ENCODE results near the gene SSTR5. TPM values are rescaled to one million over a fixed set of nuclear protein-coding genes. Genes with fewer than 3 reads are reported as not detected.

Gene SSTR5
- total RNA-seq, 1 experiment from 2014 or later = not detected

DNA sequence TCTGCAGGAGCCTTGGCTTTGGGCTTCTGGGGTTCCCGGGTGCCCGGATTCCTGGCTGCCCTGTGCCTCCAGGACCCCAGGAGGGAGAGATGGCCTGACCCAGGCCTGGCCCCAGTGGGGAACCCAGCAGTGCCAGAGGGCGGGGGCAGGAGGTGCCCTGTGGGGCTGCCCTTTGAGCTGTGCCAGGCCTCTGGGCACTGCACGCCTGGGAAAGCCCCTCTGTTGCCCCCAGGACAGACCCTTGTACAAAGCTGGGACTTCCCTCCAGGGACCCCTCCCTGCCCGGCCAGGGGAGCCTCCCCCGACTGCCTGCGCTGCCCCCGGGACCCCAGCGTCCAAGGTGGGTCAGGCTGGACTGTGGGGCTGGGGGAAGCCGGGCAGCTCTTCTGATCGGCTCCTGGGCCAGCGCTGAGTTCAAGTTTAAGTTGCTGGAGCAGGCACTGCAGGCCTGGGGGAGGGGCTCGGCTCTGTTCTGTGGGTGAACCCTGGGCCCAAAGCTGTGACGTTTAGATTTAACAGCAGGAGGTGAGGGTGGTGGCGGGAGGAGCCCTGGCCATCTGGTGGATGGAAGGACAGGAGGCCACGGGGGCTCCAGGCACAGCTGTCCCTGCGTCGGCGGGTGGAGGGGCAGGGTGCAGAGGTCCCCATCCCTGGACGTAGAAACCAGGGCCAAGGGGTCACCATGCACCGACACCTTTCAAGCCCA, 51.1 kb downstream of the SSTR5 start:
- no peaks in the 10 kb centered on the region for H3K36me3 ChIP-seq

DNA sequence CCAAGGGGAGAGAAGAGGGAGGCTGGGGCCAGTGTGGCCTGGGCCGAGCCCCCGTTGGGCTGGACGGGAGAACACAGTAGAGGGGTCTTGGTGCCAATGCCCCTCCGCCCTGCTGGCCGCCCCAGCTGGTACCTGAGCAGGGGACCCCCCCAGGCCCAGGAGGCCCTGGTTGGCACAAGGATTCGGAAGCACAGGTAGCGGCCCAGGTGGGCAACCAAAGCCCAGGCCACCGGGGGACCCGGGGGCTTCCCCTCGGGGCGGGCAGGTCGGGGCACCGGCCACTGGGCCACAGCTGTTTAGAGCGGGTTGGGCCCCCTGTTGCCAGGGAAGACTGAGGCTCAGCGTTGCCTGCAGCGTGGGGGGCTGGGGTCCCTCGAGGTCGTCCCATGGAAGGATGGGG, 51.7 kb downstream of the SSTR5 start:
- Histone ChIP-seq H3K36me3 (no peaks in the 10 kb centered on the region), H3K4me1 (replicated peaks) (no peaks in the 10 kb centered on the region), H3K9me3 (replicated peaks) (no peaks in the 10 kb centered on the region), H3K4me3 (no peak overlapping the region), H3K27ac (no peak overlapping the region), H3K27me3 (replicated peaks) (peaks cover 79% of the 10 kb centered on the region)
- no peak for DNase-seq (ENCODE audit: low read depth in 1 of 2, low spot score in 2 of 2)

More for the DNA sequence above, 51.1 kb downstream of the SSTR5 start:
- Histone ChIP-seq H3K27me3 (replicated peaks) (peaks cover 85% of the 10 kb centered on the region), H3K4me3 (no peak overlapping the region), H3K4me1 (replicated peaks) (no peaks in the 10 kb centered on the region), H3K27ac (no peak overlapping the region), H3K9me3 (replicated peaks) (no peaks in the 10 kb centered on the region)
- no peak for DNase-seq (ENCODE audit: low read depth in 1 of 2, low spot score in 2 of 2)

GRCh38 chr16:1124795-1125194, 52.2 kb downstream of the SSTR5 start:
- Histone ChIP-seq H3K9me3 (replicated peaks) (no peaks in the 10 kb centered on the region), H3K27me3 (replicated peaks) (peaks cover 74% of the 10 kb centered on the region)
- DNase-seq (ENCODE audit: low read depth in 1 of 2, low spot score in 2 of 2) = no peak

GRCh38 chr16:1125471-1125870, 52.9 kb downstream of the SSTR5 start:
- Histone ChIP-seq H3K4me3 (no peak overlapping the region), H3K36me3 (no peaks in the 10 kb centered on the region), H3K4me1 (replicated peaks) (no peaks in the 10 kb centered on the region), H3K27ac (no peak overlapping the region), H3K9me3 (replicated peaks) (no peaks in the 10 kb centered on the region), H3K27me3 (replicated peaks) (peaks cover 67% of the 10 kb centered on the region)
- no peak for DNase-seq (ENCODE audit: low read depth in 1 of 2, low spot score in 2 of 2)

More at GRCh38 chr16:1124795-1125194, 52.2 kb downstream of the SSTR5 start:
- Histone ChIP-seq H3K27ac (no peak overlapping the region), H3K4me3 (no peak overlapping the region), H3K36me3 (no peaks in the 10 kb centered on the region), H3K4me1 (replicated peaks) (no peaks in the 10 kb centered on the region)

- Histone ChIP-seq H3K27ac (no peak overlapping the region), H3K4me1 (replicated peaks) (no peaks in the 10 kb centered on the region), H3K27me3 (replicated peaks) (peaks cover 61% of the 10 kb centered on the region), H3K4me3 (no peak overlapping the region), H3K36me3 (no peaks in the 10 kb centered on the region), H3K9me3 (replicated peaks) (no peaks in the 10 kb centered on the region)
- no peak for DNase-seq (ENCODE audit: low read depth in 1 of 2, low spot score in 2 of 2)
Observed at GRCh38 chr16:1126044-1126443, 53.5 kb downstream of the SSTR5 start.

- Histone ChIP-seq H3K4me1 (replicated peaks) (no peaks in the 10 kb centered on the region), H3K27ac (no peak overlapping the region), H3K4me3 (no peak overlapping the region), H3K36me3 (no peaks in the 10 kb centered on the region), H3K27me3 (replicated peaks) (peaks cover 60% of the 10 kb centered on the region), H3K9me3 (replicated peaks) (no peaks in the 10 kb centered on the region)
- no peak for DNase-seq (ENCODE audit: low read depth in 1 of 2, low spot score in 2 of 2)
Observed at GRCh38 chr16:1126586-1126985, 54.0 kb downstream of the SSTR5 start.

DNA sequence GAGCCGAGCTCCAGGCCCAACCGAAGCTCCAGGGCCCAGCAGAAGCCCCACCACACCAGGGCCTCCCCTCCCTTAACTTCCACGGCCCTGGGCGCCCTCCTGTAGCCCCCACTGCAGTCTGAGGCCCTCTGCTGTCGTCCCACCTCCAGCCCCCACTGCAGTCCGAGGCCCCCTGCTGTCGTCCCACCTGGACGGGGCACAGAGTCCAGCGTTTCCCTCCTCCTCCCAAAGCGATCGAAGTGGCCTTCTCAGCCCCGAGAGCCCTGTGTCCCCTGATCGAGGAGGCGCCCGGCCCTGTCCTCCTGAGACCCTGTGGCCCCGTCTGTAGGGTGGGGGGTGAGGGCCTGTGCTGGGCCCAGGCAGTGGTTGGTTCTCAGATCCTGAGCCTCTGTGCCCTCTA, 54.6 kb downstream of the SSTR5 start:
- H3K36me3 ChIP-seq = no peaks in the 10 kb centered on the region
- H3K27ac ChIP-seq = no peak overlapping the region
- H3K27me3 ChIP-seq (replicated peaks) = peaks cover 60% of the 10 kb centered on the region
- H3K9me3 ChIP-seq (replicated peaks) = no peaks in the 10 kb centered on the region
- H3K4me3 ChIP-seq = no peak overlapping the region
- no peak for DNase-seq (ENCODE audit: low read depth in 1 of 2, low spot score in 2 of 2)
- no peaks in the 10 kb centered on the region for H3K4me1 ChIP-seq (replicated peaks)

DNA sequence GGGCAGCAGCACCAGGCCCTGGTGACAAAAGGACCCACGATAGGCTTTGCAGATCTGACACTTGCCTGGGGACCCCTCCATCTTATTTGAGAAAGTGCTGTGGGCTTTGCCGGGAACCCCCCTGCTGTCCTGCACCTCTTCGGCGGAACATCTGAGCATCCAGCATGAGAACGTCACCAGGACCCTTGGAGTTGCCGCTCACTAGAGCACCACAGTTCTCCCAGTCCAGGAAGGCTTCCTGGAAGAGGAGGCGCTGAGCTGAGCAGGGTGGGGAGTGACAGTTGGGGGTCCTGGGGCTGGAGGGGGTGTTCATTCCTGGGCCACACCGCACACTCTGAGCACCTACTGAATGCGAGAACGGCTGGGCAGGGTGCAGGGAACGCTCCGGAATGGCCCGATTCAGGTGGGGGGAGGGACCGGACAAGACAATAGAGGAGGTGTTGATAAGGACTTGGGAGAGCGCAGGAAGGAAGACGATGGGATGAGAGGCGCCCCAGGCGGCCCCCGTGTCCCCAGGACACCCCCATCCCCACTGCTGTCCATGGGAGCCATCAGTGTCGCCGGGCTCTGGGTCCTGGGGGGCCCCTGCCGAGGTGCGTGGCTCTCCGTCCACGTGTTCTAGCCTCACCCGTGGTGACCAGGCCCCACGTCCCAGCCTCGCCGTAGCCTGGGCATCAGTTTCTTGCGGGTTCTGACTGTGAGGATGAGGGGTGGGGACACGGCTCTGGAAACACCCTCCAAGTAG, 55.6 kb downstream of the SSTR5 start:
- Histone ChIP-seq H3K4me1 (replicated peaks) (no peaks in the 10 kb centered on the region), H3K27ac (no peak overlapping the region), H3K27me3 (replicated peaks) (peaks cover 53% of the 10 kb centered on the region), H3K9me3 (replicated peaks) (no peaks in the 10 kb centered on the region), H3K36me3 (no peaks in the 10 kb centered on the region), H3K4me3 (no peak overlapping the region)
- no peak for DNase-seq (ENCODE audit: low read depth in 1 of 2, low spot score in 2 of 2)

GRCh38 chr16:1129106-1129960, 56.8 kb downstream of the SSTR5 start:
- Histone ChIP-seq H3K36me3 (no peaks in the 10 kb centered on the region), H3K4me3 (no peak overlapping the region), H3K4me1 (replicated peaks) (no peaks in the 10 kb centered on the region), H3K27me3 (replicated peaks) (peaks cover 52% of the 10 kb centered on the region), H3K9me3 (replicated peaks) (no peaks in the 10 kb centered on the region), H3K27ac (no peak overlapping the region)
- DNase-seq (ENCODE audit: low read depth in 1 of 2, low spot score in 2 of 2) = no peak

- DNase-seq (ENCODE audit: low read depth in 1 of 2, low spot score in 2 of 2) = no peak
- peaks cover 47% of the 10 kb centered on the region for H3K27me3 ChIP-seq (replicated peaks)
- no peaks in the 10 kb centered on the region for H3K4me1 ChIP-seq (replicated peaks)
- H3K9me3 ChIP-seq (replicated peaks) = no peaks in the 10 kb centered on the region
- no peaks in the 10 kb centered on the region for H3K36me3 ChIP-seq
- H3K27ac ChIP-seq = no peak overlapping the region
- no peak overlapping the region for H3K4me3 ChIP-seq
Observed at GRCh38 chr16:1130382-1130781, 57.8 kb downstream of the SSTR5 start.

Other genes starting within 250 kb of the SSTR5 start
- gene LMF1, start 101.8 kb upstream of the SSTR5 start, total RNA-seq (2014; rRNA removed; shearing (Covaris generic)) = 16.3 and 23.5 TPM in 2 replicates
- gene SOX8, start 91.0 kb upstream of the SSTR5 start, total RNA-seq (2014; rRNA removed; shearing (Covaris generic)) = 3.1 and 4.9 TPM in 2 replicates
- gene C1QTNF8, start 23.5 kb downstream of the SSTR5 start, total RNA-seq (2014; rRNA removed; shearing (Covaris generic)) = not detected in 2 replicates
- not detected in 2 replicates for gene CACNA1H, start 80.4 kb downstream of the SSTR5 start, total RNA-seq (2014; rRNA removed; shearing (Covaris generic))
- gene TPSG1, start 152.5 kb downstream of the SSTR5 start, total RNA-seq (2014; rRNA removed; shearing (Covaris generic)) = not detected in 2 replicates
- not detected in 2 replicates for gene TPSB2, start 157.4 kb downstream of the SSTR5 start, total RNA-seq (2014; rRNA removed; shearing (Covaris generic))
- gene TPSAB1, start 168.0 kb downstream of the SSTR5 start, total RNA-seq (2014; rRNA removed; shearing (Covaris generic)) = not detected in 2 replicates
- not detected in 2 replicates for gene TPSD1, start 183.3 kb downstream of the SSTR5 start, total RNA-seq (2014; rRNA removed; shearing (Covaris generic))
- gene UBE2I, start 236.9 kb downstream of the SSTR5 start, total RNA-seq (2014; rRNA removed; shearing (Covaris generic)) = 45.2 and 77.4 TPM in 2 replicates